Activated effector memory CD4-positive, alpha-beta T cell treated with Interleukin-2 at 50 U/mL for 16 hours (primary cell): ENCODE results near the gene TBC1D23.

Source experiments
- DNase-seq: peaks from one replicate; pipeline ENCODE4 v3.0.0-alpha.2; 2020

The TBC1D23 gene

DNA sequence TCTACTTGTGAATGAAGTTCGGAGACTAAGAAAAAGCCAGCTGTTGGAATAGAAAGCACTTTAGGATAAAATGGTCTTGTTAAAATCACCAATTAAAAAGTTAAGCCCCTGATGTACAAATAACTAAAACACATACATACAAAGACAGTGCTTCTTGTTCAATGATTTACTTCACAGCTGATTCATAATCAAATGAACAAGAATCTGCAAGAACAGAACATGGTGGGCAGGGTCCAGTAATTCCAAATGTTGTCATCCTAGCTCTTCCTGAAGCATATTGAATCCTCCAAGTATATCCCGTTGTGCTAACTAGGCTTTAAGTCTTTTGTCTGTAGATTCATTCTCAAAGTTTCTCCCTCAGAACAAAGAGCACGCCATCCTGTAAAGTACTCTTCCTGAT, 98.2 kb downstream of the TBC1D23 start:
- DNase-seq: no peak

DNA sequence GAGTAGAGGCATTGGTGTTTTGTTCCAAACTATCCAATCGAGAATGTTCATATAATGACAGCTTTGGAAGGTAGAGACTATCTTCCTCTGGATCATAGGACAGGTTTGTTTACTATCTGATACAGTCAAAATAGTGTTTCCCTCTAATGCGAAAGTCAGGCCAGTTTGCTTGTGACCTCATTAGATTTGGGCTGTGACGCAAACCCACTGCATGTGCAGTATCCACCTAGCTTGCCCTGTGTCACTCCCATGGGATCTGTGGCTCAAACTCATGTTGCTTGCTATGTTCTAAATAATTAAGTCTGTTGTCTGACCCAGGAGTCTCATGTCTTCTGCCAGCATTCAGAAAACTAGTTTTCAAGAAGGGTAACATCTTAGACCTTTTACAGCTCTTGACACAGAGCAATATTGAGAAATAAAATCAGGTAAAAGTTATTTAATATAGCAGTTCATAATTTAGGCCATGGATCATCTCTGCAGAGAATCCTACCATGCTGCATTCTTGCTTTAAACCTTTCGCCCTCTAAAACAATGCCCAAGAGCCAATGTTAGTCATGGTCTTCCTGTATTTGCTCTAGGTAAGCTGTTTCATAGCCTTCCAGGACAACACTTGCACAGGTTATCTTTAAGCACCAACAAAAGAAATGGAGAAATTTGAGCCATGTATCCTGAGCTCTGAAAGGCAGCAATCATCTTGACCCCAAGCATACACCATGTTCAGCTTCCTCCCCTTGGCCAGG, 100.1 kb downstream of the TBC1D23 start:
- no peak for DNase-seq

DNA sequence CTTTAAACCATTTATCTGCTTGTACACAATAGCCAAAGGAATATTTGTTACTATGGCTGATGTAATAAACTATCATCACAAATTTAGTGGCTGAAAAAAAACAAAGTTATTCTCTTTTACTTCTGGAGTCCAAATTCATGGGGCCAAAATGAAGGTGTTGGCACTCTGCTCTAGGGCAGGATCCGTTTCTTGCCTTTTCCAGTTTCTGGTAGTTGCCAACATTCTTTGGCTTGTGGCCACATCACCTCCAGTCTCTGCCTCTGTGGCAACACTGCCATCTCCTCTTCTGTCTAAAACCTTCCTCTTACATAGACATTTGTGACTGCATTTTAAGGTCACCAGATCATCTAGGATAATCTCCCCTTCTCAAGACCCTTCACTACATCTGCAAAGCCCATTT, 101.1 kb downstream of the TBC1D23 start:
- DNase-seq: no peak

DNA sequence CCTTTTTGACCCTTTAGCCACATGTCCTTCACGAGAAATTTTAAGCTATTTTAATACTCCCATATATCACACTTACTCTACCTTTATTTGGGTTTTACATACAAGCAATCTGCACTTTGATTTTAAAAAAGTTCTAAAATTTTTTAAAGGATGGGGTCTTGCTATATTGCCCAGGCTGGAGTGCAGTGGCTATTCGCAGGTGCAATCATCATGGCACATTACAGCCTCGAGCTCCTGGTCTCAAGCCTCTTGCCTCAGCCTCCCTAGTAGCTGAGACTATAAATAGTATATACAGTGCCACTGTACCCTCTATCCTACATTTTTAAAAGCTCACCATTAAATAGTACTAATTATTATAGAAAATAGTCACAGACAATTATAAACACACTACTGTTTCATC, 103.6 kb downstream of the TBC1D23 start:
- no peak for DNase-seq

DNA sequence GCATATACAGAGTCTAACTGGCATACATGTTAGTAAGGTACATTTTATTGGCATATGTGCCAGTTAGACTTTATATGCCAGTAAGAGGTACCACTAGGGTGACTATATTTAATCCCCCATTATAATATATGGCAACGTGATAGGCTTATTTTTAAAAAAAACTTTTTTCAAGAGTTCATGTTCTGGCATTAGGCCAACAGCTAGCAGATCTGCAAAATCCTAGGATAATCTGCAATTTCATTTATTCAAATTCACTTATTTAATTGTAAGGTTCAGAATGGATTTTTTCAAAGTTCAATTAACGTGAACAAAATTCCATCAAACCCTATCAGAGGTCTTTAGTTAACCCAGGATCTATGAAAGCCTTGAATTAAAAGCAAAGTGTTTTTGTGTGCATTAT, 105.6 kb downstream of the TBC1D23 start:
- no peak for DNase-seq

DNA sequence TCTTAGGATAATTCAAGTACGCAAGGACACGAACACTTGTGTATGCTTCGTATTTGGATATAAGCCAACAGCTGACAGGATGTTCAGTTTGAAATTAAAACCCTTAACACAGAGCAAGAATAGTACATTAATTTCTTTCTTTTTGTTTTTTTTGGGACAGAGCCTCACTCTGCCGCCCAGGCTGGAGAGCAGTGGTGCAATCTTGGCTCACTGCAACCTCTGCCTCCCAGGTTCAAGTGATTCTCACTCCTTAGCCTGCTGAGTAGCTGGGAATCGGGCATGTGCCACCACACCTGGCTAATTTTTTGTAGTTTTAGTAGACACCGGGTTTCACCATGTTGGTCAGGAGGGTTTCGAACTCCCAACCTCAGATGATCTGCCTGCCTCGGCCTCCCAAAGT, 107.6 kb downstream of the TBC1D23 start:
- DNase-seq: no peak

DNA sequence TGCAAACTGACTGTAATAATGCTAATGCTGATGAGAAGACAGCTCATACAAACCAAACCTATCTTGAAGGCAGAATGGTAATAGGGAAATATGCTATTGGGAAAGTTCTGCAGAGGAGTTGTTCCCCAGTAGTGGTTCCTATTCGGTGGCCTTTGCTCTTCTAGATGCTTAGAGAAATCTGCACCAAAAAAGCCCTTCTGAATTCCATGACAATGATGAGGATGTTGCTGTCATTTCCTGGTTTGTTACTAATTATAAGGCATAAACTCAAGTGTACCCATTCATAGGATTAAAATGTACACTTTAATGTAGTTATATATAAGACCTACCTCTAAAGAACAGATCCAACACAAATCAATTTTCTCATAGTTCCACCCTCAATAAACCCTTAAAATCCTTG, 110.0 kb downstream of the TBC1D23 start:
- no peak for DNase-seq

DNA sequence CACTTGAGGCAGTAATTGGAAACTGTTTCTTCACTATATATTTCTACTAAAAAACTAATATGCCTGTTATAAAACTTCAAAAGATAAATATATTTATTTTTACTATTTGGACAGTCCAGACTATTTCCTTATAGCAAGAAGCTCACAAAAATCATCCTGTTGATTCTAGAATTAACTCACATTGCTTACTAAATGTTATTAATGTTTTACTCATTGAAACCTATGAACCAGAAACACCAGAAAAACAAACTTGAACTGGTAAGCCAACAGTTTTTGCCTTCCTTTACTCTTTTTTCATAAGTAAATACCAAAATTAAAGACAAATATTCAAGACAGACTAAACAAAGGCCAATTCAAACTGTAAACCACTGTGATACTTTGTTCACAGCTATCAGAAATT, 113.7 kb downstream of the TBC1D23 start:
- no peak for DNase-seq
